HK-2 (cell line): ENCODE data around the gene STK33.

ENCODE experiments used
- DNase-seq: peaks from one replicate; pipeline ENCODE4 v3.0.0-alpha.2; 2018; ENCODE audit not compliant: unreplicated experiment

STK33 gene

GRCh38 chr11:8603696-8604077, 9.7 kb upstream of the STK33 start:
- no peak for DNase-seq

- DNase-seq = no peak
Measured at GRCh38 chr11:8601376-8602133, 7.5 kb upstream of the STK33 start.

GRCh38 chr11:8598506-8598905, 4.5 kb upstream of the STK33 start:
- DNase-seq = no peak

- DNase-seq = no peak
Measured at GRCh38 chr11:8597182-8597581, 3.2 kb upstream of the STK33 start.

- no peak for DNase-seq
Measured at GRCh38 chr11:8596504-8597046, 2.5 kb upstream of the STK33 start.

- no peak for DNase-seq
Measured at GRCh38 chr11:8593455-8593854, 573 bp downstream of the STK33 start.

- no peak for DNase-seq
Measured at GRCh38 chr11:8587915-8588314, 6.1 kb downstream of the STK33 start.

- DNase-seq = no peak
Measured at GRCh38 chr11:8586805-8587204, 7.2 kb downstream of the STK33 start.

- DNase-seq = no peak
Measured at GRCh38 chr11:8586184-8586583, 7.8 kb downstream of the STK33 start.

GRCh38 chr11:8584511-8584910, 9.5 kb downstream of the STK33 start:
- DNase-seq = no peak

GRCh38 chr11:8584082-8584481, 9.9 kb downstream of the STK33 start:
- no peak for DNase-seq

- no peak for DNase-seq
Measured at GRCh38 chr11:8581300-8581699, 12.7 kb downstream of the STK33 start.

GRCh38 chr11:8577791-8578581, 16.0 kb downstream of the STK33 start:
- no peak for DNase-seq

- no peak for DNase-seq
Measured at GRCh38 chr11:8574798-8575197, 19.2 kb downstream of the STK33 start.

- DNase-seq = no peak
Measured at GRCh38 chr11:8573777-8574176, 20.3 kb downstream of the STK33 start.

- no peak for DNase-seq
Measured at GRCh38 chr11:8567602-8568198, 26.3 kb downstream of the STK33 start.

- peak; percentile 1 for DNase-seq
Measured at GRCh38 chr11:8566613-8567210, 27.3 kb downstream of the STK33 start.

GRCh38 chr11:8564526-8564925, 29.5 kb downstream of the STK33 start:
- no peak for DNase-seq

- DNase-seq = no peak
Measured at GRCh38 chr11:8561461-8561860, 32.6 kb downstream of the STK33 start.

- no peak for DNase-seq
Measured at GRCh38 chr11:8558436-8558835, 35.6 kb downstream of the STK33 start.

GRCh38 chr11:8545698-8546366, 48.2 kb downstream of the STK33 start:
- no peak for DNase-seq

GRCh38 chr11:8544807-8545206, 49.2 kb downstream of the STK33 start:
- DNase-seq = no peak
